Germinal center (tissue), 1 donor: ENCODE results near the gene GLRX3.
A peak's percentile ranks its signal among the peaks of the same experiment; 100 is the strongest.
"Not testable (repeated sequence)": the region's sequence is repeated elsewhere in the genome, so short reads cannot be mapped to it uniquely, and the experiment has no call there.

Experiments used
- DNase-seq: peaks from one replicate; pipeline ENCODE4 v3.0.0; 2012; ENCODE audit warnings: mixed read lengths, low spot score

Gene GLRX3

GRCh38 chr10:130136226-130137089 is at the start of gene GLRX3:
TSS of gene GLRX3 (plus strand) at chr10:130136391. CDS start at chr10:130136421, 30 bp downstream.
- DNase-seq, result peak; percentile 94

GRCh38 chr10:130090565-130090964 is 45.6 kb upstream of the GLRX3 start:
- not testable (repeated sequence) for DNase-seq

GRCh38 chr10:130099344-130099743 is 36.8 kb upstream of the GLRX3 start:
- no peak for DNase-seq

GRCh38 chr10:130105724-130106123 is 30.5 kb upstream of the GLRX3 start:
- DNase-seq, result no peak

GRCh38 chr10:130108146-130108545 is 28.0 kb upstream of the GLRX3 start:
- not testable (repeated sequence) for DNase-seq

GRCh38 chr10:130108934-130109604 is 27.1 kb upstream of the GLRX3 start:
- DNase-seq, result no peak

GRCh38 chr10:130109796-130110245 is 26.4 kb upstream of the GLRX3 start:
- DNase-seq, result peak; percentile 64

GRCh38 chr10:130110246-130111112 is 25.7 kb upstream of the GLRX3 start, which contains the start of gene C10orf143:
TSS of gene C10orf143 (minus strand) at chr10:130110830. CDS start at chr10:130110772, 58 bp downstream.
- peak; percentile 96 for DNase-seq

- DNase-seq, result peak; percentile 96
Observed at GRCh38 chr10:130111113-130111851, 24.9 kb upstream of the GLRX3 start.

GRCh38 chr10:130111852-130112180 is 24.4 kb upstream of the GLRX3 start:
- no peak for DNase-seq

GRCh38 chr10:130112821-130113220 is 23.4 kb upstream of the GLRX3 start:
- DNase-seq, result no peak

GRCh38 chr10:130116942-130117341 is 19.2 kb upstream of the GLRX3 start:
- DNase-seq, result not testable (repeated sequence)

- not testable (repeated sequence) for DNase-seq
Observed at GRCh38 chr10:130117535-130117934, 18.7 kb upstream of the GLRX3 start.

- DNase-seq, result no peak
Observed at GRCh38 chr10:130121486-130122079, 14.6 kb upstream of the GLRX3 start.

- DNase-seq, result peak; percentile 74
Observed at GRCh38 chr10:130127364-130128061, 8.7 kb upstream of the GLRX3 start.

- no peak for DNase-seq
Observed at GRCh38 chr10:130128062-130128781, 8.0 kb upstream of the GLRX3 start.

GRCh38 chr10:130128922-130129321 is 7.3 kb upstream of the GLRX3 start:
- no peak for DNase-seq

- DNase-seq, result no peak
Observed at GRCh38 chr10:130135676-130136225, 440 bp upstream of the GLRX3 start.

- no peak for DNase-seq
Observed at GRCh38 chr10:130137090-130137448, 878 bp downstream of the GLRX3 start.
